ENCODE measurements around the gene GALE.
A peak's percentile ranks its signal among the peaks of the same experiment; 100 is the strongest.
"Not testable (repeated sequence)": the region's sequence is repeated elsewhere in the genome, so short reads cannot be mapped to it uniquely, and the experiment has no call there.

The GALE gene

GRCh38 chr1:23809751-23810171 lies 9.2 kb upstream of the GALE start:
- peak; percentile 62 to 81 (median 74) for DNase-seq

DNA sequence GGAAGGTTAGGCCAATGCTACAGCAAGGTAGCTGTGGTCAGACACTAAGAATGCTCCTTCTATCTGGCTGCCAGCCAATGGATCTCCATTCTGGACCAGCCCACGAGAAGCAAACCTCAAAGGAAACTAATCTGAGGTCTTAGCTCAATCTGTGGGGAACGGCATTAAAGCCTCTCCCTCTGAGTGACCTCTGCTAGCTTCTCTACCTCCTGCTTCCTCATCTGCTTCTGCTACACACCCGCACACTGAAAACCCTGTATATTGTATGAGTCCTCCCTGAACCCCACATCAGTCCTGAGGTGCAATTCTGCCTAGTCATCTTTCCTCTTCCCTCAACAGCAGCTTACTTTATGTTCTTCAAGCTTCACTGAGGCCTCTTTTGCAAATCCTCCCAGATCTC lies 6.9 kb upstream of the GALE start:
- no peak for DNase-seq

GRCh38 chr1:23806280-23806679 lies 5.7 kb upstream of the GALE start:
- no peak for DNase-seq

DNA sequence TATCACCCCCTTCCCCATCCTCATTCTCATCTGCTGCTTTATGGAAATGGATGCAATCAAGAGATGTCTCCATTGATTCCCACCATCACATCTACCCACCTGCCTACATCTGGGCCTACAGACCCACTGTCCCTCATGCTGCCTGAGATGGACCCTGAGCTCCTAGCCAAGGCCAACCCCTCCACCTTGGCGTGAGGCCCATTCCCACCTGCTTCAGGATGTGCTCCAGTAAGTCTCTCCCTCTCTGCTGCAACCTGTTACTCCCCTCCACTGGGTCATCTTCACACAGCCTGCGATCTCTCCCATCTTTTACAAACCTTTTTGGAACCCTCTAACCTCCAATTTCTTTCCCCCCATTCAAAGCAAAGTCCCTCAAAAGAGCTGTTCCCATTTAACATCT lies 4.5 kb upstream of the GALE start:
- DNase-seq: no peak

GRCh38 chr1:23804183-23804835 lies 3.8 kb upstream of the GALE start:
- no peak for DNase-seq

- no peak for DNase-seq
These were observed 3.1 kb upstream of the GALE start for GRCh38 chr1:23803674-23804073.

GRCh38 chr1:23802809-23803342 lies 2.3 kb upstream of the GALE start:
- not testable (repeated sequence) for DNase-seq

DNA sequence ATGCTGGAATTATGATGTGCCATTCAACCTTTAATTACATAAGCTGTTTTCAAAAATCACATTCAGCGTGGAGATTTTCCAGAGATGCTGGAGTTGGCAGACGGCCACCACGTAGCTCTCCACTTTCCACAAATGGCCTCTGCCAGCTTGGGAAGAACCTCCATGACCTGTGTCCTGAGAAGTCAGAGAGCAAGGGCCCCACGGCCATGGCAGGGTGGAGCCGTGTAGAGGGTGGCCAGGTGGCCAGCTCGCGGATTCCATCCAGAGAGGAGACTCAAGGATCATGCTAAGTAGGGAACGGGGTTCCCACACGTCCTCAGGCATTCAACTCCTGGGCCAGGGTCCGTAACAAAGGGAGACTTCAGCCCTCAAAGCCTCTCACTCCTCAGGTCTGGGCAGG lies 1.3 kb upstream of the GALE start:
- DNase-seq: no peak

- no peak for DNase-seq
These were observed 789 bp upstream of the GALE start for GRCh38 chr1:23801338-23801748.

GRCh38 chr1:23799570-23800399 lies 769 bp downstream of the GALE start:
- peak in 1 of 5 donors; percentile 15 for DNase-seq

DNA sequence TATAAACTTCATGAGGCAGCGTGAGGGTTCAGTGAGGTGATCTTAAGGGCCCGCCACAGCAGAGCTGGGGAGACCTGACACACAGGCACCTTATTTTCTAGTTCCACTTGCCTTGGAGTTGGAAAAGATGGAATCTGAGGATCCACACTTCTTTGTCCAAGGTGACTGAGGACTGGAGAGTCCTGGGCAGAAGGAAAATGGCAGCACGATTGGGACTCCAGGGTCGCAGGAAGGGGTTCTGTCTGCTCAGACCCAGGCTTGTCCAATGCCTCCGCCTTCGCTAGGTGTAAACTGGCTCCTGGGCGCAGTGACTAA lies 1.3 kb downstream of the GALE start:
- no peak for DNase-seq

DNA sequence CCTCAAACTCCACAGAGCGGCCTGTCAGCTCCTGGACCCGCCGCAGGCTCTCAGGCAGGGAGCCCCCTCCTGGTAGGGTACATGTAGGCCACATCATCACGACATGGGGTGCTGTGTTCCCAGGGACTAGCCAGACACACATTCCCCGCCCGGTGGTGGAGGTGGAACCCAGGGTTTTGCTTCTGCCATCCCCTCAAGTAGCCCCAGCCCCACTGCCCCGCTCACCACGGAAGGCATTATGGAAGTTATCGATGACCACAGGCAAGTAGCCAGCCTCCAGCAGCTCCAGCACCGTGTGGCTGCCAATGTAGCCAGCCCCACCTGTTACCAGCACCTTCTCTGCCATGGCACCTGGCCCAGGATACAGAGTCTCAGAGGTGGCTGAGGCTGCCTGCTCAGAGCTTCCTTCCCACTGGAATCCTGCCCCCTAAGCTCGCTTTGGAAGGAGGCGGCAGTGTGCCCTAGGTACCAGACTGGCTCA lies 1.9 kb downstream of the GALE start:
- no peak for DNase-seq

DNA sequence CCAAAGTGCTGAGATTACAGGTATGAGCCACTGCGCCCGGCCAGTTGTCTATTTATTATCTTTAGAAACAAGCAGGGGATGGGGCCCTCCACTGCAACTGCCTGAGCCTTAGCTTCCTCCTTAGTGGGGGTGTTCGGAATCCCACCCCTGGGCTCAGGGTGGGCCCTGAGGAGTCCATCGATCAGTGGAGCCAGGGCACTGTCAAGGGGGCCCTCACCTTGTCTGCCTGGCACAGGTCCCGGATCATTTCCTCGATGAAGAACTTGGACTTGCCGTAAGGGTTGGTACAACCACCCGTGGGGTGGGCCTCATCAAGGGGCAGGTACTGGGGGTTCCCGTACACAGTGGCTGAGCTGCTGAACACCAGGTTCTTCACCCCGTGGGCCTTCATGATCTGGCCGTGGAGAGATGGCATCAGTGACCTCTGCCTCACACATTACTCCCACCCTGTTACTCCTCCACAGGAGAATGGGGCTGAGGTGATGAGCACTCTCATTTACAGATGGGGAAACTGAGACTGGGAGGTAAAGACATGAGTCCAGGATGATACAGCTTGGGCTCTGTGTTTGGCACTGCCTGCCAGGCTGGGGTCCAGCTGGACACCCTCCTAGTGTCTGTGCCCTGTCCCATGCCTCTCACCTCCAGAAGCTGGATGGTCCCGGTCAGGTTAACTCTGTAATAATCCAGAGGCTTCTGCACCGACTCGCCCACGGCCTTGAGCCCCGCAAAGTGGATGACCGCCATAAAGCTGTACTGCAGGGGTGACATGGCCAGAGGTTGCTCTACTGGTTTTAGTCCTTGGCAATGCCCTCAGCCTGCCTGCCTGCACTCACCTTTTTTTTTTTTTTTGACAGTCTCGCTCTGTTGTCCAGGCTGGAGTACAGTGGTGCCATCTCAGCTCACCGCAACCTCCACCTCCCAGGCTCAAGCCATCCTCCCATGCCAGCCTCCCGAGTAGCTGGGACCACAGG lies 2.8 kb downstream of the GALE start:
- DNase-seq: no peak

GRCh38 chr1:23796466-23797271 lies 3.9 kb downstream of the GALE start:
- no peak for DNase-seq

DNA sequence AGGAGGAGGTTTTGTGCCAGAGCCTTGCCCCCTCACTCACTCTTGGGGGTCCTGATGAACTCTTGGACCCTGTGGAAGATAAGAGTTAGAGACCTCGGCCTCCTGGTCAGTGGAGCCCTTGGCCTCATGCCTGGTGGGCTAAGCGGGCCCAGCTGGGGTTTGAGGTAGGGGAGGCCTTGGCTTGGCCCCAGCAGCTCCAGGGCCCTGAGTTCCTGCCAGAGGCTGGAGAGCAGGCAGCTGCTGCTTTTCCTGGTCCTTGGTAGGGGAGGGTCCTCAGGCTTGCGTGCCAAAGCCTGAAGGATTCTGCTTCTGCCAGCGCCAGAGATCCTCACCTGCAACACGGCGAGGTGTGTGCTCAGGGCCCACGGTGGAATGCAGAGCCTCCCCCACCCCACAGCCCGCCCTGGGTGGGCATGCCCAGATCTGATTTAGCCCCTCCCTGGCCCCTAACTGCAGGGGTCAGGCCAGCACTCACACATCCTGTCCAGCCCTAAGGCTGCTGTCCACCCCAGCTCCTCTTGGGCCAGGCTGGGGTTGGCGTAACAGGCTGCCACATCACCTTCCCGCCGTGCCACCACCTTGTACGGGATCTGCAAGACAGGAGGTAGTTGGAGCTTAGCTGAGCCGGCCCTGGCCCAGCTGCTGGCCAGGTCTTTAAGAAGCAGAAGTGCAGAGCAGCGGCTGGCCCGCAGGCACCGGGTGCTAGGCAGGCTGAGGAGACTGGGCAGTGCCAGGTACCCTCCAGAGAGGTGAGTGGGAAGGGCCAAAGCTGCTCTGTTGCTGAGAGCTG lies 4.7 kb downstream of the GALE start:
- no peak for DNase-seq

DNA sequence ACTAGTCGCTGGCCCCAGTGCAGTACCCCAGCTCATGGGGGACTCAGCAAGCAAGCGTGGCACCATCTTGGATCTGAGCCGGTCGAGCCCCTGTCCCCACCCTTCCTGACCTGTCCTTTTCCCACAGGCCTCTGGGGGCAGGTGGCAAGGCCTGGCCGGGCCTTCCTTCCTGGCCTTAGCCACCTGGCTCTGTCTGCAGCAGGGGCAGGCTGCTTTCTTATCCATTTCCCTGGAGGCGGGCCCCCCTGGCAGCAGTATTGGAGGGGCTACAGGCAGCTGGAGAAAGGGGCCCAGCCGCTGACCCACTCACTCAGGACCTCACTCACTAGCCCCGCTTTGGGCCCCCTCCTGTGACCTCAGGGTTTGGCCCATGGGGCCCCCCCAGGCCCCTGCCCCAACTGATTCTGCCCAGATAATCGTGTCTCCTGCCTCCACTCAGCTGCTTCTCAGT lies 5.8 kb downstream of the GALE start:
- not testable (repeated sequence) for DNase-seq

- DNase-seq: no peak
These were observed 6.5 kb downstream of the GALE start for GRCh38 chr1:23793861-23794731.

DNA sequence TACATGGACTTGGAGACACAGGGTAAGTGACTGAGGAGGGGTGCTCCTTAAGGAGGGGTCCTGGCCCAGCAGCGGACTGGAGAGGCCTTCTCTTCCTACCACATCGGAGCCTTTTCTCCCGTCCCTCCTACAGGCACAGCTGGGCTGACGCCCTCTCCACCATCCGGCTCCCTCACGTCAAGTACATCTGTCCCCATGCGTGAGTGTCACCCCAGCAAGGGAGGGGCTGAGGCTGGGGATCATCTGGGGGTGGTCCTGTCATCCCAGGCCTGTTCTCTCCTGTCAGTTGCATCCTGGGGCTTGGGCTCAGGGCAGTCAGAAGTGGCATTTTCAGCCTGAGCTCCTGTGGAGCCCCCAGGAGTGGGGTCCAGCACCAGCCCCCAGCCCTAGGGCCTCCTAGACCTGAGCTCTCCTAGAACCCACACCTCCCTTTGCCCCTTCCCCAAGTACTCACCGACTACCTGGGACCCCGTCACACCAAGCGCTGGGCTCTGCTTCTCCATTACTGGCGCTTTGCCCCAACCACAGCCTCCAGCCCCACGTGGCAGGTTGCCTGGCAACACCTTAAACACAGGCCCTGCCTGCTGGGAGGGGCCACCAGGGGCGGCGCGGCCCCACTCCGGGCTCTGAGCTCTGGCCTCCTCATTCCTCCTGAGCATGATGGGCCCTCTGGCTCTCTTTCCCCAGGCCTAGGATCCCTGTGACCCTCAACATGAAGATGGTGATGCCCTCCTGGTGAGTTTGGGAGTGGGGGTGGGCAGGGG lies 7.4 kb downstream of the GALE start:
- DNase-seq: peak in 1 of 5 donors; percentile 43

Measured in T-helper 1 cell (primary cell).